HL-60 (cell line): ENCODE data around the gene TUBB4B.

Experiments
- CTCF ChIP-seq: IDR thresholded peaks from one replicate; pipeline ENCODE4 v1.5.1; 2011; ENCODE audit warnings: low read length, control low read depth, inconsistent platforms; ENCODE audit not compliant: insufficient read depth
- POLR2AphosphoS5 ChIP-seq: IDR thresholded peaks from 2 replicates; pipeline ENCODE4 v1.6.1; 2012; ENCODE audit warnings: low read depth
- REST ChIP-seq: IDR thresholded peaks from 2 replicates; pipeline ENCODE4 v1.6.1; 2012; ENCODE audit warnings: low read depth; ENCODE audit not compliant: insufficient replicate concordance

DNA sequence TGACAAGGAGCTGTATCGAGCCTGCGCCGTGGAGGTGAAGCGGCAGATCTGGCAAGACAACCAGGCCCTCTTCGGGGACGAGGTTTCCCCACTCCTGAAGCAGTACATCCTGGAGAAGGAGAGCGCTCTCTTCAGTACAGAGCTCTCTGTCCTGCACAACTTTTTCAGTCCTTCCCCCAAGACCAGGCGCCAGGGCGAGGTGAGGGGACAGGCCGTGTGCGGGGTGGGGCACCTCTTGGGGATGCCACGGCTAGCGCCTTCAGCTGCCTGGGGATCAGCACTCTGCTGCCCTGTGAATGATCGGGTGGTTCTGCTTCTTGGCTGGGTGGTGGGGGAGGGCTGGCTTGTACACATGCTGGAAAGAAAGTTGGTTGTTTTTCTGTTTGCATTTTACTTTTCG, 15.8 kb downstream of the TUBB4B start:
- no peak for TF ChIP-seq CTCF
- TF ChIP-seq POLR2AphosphoS5, result no peak
- no peak for TF ChIP-seq REST
